ENCODE measurements around the gene GIMAP5. TPM values are rescaled to one million over a fixed set of nuclear protein-coding genes. Genes with fewer than 3 reads are reported as not detected.
"Not testable (repeated sequence)": the region's sequence is repeated elsewhere in the genome, so short reads cannot be mapped to it uniquely, and the experiment has no call there.

The GIMAP5 gene
- total RNA-seq, 2 donors from 2014 or later: 35.9 to 55.0 TPM

GRCh38 chr7:150759479-150759878 is 22.3 kb downstream of the GIMAP5 start:
- Histone ChIP-seq H3K4me1 (ENCODE audit: control insufficient read depth in 1 of 2, low read depth in 2 of 2) (no peaks in the 10 kb centered on the region), H3K9me3 (no peaks in the 10 kb centered on the region), H3K27me3 (replicated peaks; ENCODE audit: insufficient read depth) (no peaks in the 10 kb centered on the region), H3K4me3 (no peak overlapping the region), H3K27ac (no peak overlapping the region), H3K36me3 (no peaks in the 10 kb centered on the region)
- ATAC-seq (ENCODE audit: insufficient number of reproducible peaks, low FRiP score, low read depth) (no peak), DNase-seq (ENCODE audit: low spot score) (no peak)
- no peak for TF ChIP-seq CTCF (IDR thresholded peaks at IDR 0.05)

DNA sequence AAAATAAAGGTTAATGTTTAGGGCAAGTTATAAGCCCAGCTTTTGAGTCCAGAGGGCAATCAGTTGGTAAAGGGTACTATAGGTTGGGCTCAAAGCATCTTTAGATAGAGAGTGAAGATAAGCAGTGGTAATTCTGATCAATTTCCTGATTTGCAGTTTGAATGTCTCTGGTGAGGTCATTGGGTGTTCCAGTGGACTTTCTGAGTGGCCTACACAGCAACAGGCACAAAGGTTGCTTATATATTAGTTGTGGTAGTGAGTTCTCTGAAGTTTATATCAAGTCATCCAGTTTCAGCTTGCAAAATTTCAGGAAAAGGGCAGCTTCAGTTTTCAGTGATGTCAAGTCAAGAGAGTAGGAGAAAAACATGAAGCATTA is 29.1 kb downstream of the GIMAP5 start:
- Histone ChIP-seq H3K36me3 (no peaks in the 10 kb centered on the region), H3K4me3 (no peak overlapping the region), H3K4me1 (ENCODE audit: control insufficient read depth in 1 of 2, low read depth in 2 of 2) (no peaks in the 10 kb centered on the region), H3K9me3 (no peaks in the 10 kb centered on the region), H3K27ac (no peak overlapping the region), H3K27me3 (replicated peaks; ENCODE audit: insufficient read depth) (no peaks in the 10 kb centered on the region)
- no peak for DNase-seq (ENCODE audit: low spot score)
- ATAC-seq (ENCODE audit: insufficient number of reproducible peaks, low FRiP score, low read depth): no peak
- no peak for TF ChIP-seq CTCF (IDR thresholded peaks at IDR 0.05)

GRCh38 chr7:150769768-150770167 is 32.5 kb downstream of the GIMAP5 start:
- no peaks in the 10 kb centered on the region for H3K9me3 ChIP-seq
- ATAC-seq (ENCODE audit: insufficient number of reproducible peaks, low FRiP score, low read depth) (no peak), DNase-seq (ENCODE audit: low spot score) (no peak)
- H3K4me3 ChIP-seq: no peak overlapping the region
- no peak overlapping the region for H3K27ac ChIP-seq
- no peaks in the 10 kb centered on the region for H3K27me3 ChIP-seq (replicated peaks; ENCODE audit: insufficient read depth)
- TF ChIP-seq CTCF (IDR thresholded peaks at IDR 0.05): no peak
- no peaks in the 10 kb centered on the region for H3K36me3 ChIP-seq
- H3K4me1 ChIP-seq (ENCODE audit: control insufficient read depth in 1 of 2, low read depth in 2 of 2): no peaks in the 10 kb centered on the region

- DNase-seq (ENCODE audit: low spot score); H3K27ac ChIP-seq; H3K4me1 ChIP-seq (ENCODE audit: control insufficient read depth in 1 of 2, low read depth in 2 of 2); H3K9me3 ChIP-seq; H3K36me3 ChIP-seq; H3K4me3 ChIP-seq; ATAC-seq (ENCODE audit: insufficient number of reproducible peaks, low FRiP score, low read depth); H3K27me3 ChIP-seq (replicated peaks; ENCODE audit: insufficient read depth): not testable (repeated sequence)
Observed at GRCh38 chr7:150774131-150774530, 36.9 kb downstream of the GIMAP5 start.

DNA sequence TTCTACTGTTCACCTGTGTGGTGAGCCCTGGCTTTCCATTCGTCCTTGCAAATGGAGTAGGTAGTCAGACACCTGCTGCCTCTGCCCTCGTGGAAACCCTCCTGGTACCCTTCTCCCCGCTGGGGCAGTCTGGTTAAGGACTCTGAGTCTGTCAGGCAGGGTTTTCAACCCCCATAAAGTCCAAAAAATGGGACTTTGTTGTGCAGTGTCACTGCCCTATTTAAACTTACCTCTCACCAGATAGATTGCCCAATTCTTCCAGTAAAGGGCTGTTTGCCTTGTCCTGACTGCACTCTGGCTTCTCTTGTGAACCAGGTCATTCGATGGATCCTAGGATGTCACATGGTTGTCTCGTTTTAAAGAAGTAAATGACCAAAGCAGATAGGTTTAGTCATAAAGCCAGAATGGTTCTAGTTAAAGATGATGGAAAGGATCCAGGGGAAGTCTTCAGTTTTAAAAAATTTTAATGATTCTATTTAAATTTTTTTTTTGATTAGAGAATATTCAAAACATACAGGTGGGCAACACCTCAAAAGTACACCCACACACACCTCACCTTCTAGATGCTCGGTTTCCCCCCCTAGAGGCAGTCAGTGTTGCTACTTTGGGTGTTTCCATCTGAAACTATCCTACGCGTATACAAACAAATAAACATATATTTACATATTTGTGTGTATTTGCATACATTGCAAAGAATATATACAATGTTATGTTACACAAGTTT is 41.0 kb downstream of the GIMAP5 start:
- Histone ChIP-seq H3K27me3 (replicated peaks; ENCODE audit: insufficient read depth) (no peaks in the 10 kb centered on the region), H3K4me1 (ENCODE audit: control insufficient read depth in 1 of 2, low read depth in 2 of 2) (no peaks in the 10 kb centered on the region), H3K4me3 (no peak overlapping the region), H3K27ac (no peak overlapping the region), H3K36me3 (no peaks in the 10 kb centered on the region), H3K9me3 (no peaks in the 10 kb centered on the region)
- ATAC-seq (ENCODE audit: insufficient number of reproducible peaks, low FRiP score, low read depth) (no peak), DNase-seq (ENCODE audit: low spot score) (no peak)
- TF ChIP-seq CTCF (IDR thresholded peaks at IDR 0.05): no peak
